ENCODE measurements around the gene ZSWIM7. TPM values are rescaled to one million over a fixed set of nuclear protein-coding genes. Genes with fewer than 3 reads are reported as not detected.

The ZSWIM7 gene, protein sequence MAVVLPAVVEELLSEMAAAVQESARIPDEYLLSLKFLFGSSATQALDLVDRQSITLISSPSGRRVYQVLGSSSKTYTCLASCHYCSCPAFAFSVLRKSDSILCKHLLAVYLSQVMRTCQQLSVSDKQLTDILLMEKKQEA
- total RNA-seq, result 9.1 and 19.6 TPM in 2 replicates

DNA sequence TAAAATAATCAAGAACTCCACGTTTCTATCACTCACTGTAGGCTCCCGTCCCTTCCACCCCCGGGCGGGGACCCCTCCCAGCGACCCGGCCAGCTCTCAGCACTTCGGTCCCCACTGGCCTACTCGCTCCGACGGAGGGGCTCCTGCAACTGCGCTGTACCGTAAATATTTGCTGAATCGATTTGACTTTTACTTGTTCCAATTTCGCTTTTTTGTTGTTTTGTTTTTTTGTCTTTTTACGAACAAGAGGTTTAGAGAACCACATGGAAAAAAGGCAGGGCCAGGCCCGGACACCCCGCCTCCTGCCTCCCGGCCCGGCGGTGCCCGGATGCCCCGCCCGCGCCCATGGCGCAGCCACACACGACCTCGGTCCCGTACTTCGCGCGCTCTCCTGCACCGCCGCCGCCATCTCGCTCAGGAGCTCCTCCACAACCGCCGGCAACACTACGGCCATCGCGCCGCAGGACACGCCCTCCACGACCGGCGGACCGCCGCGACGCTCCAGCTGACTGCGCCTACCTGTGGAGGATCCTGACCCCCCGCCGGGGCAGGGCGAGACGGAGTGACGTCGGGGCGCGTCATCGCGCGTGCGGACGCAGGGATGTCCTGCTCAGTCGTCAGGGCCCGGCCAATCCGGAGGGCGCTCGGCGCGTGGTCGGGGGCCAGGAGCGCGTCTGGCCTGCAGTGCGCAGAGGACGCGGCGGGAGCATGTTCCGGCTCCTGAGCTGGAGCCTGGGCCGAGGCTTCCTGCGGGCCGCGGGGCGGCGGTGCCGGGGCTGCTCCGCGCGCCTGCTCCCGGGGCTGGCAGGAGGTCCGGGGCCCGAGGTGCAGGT is at the start of gene ZSWIM7, which contains the start of gene TTC19:
Gene ZSWIM7 (minus strand): TSS at position 564 of the 833 bp plus-strand sequence. CDS start 110 bp downstream, at position 454.
Gene TTC19 (plus strand): TSS at position 684 of the 833 bp plus-strand sequence. CDS start 25 bp downstream, at position 709.

DNA sequence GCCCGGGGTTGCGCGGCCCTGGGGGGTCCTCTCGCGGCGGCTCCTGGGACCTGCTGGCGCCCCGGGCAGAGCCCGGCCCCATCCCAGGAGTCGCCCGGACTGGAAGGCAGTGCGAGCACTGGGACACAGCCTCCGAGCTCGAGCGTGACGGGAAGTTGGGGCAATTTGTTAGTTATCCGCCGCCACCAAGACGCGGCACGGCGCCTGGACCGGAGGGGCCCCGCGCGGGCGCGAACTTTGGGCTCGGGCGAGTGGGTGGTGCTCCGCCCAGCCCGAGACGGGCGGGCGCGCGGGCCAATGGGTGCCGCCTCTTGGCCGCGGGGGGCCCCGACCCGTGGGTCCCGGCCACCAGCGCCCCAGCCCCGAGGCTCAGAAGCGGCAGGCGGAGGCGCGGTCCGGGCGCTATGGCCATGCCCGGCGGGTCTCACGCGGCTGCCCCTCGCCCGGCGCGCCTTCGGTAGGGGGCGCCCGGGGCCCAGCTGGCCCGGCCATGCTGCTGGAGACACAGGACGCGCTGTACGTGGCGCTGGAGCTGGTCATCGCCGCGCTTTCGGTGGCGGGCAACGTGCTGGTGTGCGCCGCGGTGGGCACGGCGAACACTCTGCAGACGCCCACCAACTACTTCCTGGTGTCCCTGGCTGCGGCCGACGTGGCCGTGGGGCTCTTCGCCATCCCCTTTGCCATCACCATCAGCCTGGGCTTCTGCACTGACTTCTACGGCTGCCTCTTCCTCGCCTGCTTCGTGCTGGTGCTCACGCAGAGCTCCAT is 54.6 kb downstream of the ZSWIM7 start, which contains the start of gene ADORA2B:
Gene ADORA2B (plus strand): TSS at position 372 of the 768 bp plus-strand sequence. CDS start 119 bp downstream, at position 491.

Other genes starting within 250 kb of the ZSWIM7 start
- gene ADORA2B, start 54.6 kb downstream of the ZSWIM7 start, total RNA-seq, result 16.6 and 21.1 TPM in 2 replicates
- 25.2 and 30.0 TPM in 2 replicates for gene TTC19, start 120 bp upstream of the ZSWIM7 start, total RNA-seq
- gene NCOR1, start 215.8 kb upstream of the ZSWIM7 start, total RNA-seq, result 64.4 and 70.7 TPM in 2 replicates
- gene PIGL, start 217.5 kb upstream of the ZSWIM7 start, total RNA-seq, result 10.1 and 18.6 TPM in 2 replicates